GM12872 (cell line): ENCODE results near the gene VPS11.

ENCODE experiments used
- TF ChIP-seq, protein P1 (sequence below): IDR thresholded peaks from 3 replicates; pipeline ENCODE4 v1.5.1; 2011; ENCODE audit warnings: low read depth, mild to moderate bottlenecking, low read length, moderate library complexity; ENCODE audit not compliant: insufficient read depth

VPS11 gene

DNA sequence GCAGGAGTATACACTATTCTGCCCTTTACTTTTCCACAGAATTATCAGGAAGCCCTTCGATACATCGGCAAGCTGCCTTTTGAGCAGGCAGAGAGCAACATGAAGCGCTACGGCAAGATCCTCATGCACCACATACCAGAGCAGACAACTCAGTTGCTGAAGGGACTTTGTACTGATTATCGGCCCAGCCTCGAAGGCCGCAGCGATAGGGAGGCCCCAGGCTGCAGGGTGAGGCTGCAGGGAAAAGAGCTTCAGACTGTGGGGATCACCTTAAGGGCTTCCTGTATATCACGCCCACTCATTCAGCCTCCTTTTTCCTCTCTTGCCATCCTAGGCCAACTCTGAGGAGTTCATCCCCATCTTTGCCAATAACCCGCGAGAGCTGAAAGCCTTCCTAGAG, 10.2 kb downstream of the VPS11 start:
- TF ChIP-seq, protein P1, sequence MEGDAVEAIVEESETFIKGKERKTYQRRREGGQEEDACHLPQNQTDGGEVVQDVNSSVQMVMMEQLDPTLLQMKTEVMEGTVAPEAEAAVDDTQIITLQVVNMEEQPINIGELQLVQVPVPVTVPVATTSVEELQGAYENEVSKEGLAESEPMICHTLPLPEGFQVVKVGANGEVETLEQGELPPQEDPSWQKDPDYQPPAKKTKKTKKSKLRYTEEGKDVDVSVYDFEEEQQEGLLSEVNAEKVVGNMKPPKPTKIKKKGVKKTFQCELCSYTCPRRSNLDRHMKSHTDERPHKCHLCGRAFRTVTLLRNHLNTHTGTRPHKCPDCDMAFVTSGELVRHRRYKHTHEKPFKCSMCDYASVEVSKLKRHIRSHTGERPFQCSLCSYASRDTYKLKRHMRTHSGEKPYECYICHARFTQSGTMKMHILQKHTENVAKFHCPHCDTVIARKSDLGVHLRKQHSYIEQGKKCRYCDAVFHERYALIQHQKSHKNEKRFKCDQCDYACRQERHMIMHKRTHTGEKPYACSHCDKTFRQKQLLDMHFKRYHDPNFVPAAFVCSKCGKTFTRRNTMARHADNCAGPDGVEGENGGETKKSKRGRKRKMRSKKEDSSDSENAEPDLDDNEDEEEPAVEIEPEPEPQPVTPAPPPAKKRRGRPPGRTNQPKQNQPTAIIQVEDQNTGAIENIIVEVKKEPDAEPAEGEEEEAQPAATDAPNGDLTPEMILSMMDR = no peak

DNA sequence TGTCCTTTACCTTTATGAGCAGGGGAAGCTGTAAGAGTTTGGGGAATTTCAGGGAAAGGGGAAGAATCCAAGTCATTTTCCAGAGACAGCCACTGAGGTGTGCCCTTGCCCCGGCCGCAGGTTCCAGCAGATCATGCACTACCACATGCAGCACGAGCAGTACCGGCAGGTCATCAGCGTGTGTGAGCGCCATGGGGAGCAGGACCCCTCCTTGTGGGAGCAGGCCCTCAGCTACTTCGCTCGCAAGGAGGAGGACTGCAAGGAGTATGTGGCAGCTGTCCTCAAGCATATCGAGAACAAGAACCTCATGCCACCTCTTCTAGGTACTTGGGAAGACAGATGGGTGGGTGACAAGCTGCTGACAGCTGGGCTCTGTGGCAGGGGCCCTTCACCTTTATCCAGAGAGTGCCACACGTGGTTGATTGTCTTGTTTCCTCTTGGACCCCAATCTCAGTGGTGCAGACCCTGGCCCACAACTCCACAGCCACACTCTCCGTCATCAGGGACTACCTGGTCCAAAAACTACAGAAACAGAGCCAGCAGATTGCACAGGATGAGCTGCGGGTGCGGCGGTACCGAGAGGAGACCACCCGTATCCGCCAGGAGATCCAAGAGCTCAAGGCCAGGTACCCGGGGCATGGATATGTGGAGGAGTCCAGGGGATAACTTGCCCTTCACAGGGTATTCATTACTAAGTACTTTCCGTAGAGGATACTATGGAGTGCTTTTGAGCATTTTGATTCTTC, 11.2 kb downstream of the VPS11 start:
- TF ChIP-seq, protein P1 = no peak

DNA sequence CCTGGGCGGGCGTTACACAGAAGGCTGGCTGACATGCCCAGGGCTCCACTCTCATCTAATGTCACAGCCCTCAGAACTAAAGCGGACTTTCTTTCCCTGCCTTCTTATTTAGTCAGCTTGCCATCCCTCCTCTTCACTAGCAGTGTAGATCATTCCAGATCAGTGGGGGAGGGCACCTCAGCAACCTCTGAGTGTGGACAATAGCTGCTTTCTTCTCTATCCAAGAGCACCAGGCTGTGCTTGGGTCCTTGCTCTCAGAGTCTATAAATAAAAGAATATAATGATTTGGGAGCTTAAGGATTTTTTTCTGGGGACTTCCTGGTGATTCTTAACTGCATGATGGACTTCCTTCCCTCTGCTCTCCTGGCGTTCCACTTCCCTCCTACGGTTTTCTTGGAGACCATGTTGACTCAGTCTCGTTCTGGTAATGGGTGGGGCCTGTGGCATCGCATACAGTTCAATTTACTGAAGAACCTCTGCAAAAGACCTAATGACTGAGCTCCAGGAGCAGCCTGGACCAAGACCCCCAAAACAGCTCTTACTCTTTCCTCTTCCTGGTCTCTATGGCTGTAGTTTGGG, 14.2 kb downstream of the VPS11 start:
- TF ChIP-seq, protein P1 = no peak

DNA sequence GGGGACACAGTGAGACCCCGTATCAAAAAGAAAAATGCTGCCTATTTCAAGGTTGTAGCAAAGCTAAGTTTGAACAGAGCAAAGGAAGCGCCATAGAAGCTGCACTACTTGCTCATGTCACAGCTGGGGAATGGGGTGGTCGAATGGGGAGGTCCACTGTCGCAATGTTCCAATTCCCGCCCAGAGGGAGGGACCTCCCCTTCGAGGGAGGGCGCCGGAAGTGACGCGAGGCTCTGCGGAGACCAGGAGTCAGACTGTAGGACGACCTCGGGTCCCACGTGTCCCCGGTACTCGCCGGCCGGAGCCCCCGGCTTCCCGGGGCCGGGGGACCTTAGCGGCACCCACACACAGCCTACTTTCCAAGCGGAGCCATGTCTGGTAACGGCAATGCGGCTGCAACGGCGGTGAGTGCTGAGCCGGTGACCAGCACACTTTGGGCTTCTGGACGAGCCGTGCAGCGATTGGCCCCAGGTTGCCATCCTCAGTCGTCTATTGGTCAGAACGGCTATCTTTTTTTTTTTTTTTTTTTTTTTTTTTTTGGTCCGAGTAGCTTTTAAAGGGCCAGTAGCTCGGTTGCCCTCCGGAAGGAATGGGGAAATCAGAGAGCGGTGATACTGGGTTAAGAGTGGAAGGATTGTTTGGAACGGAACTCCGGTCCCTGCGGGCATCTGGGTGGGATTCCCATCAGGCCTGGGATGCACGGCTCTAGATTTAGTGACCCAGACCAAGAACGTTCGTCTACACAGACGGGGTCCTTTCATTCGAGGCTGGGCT, 17.2 kb downstream of the VPS11 start, which contains the start of gene HMBS:
Gene HMBS (plus strand): TSS at position 219 of the 774 bp plus-strand sequence. CDS start 153 bp downstream, at position 372.
- TF ChIP-seq, protein P1 = no peak

DNA sequence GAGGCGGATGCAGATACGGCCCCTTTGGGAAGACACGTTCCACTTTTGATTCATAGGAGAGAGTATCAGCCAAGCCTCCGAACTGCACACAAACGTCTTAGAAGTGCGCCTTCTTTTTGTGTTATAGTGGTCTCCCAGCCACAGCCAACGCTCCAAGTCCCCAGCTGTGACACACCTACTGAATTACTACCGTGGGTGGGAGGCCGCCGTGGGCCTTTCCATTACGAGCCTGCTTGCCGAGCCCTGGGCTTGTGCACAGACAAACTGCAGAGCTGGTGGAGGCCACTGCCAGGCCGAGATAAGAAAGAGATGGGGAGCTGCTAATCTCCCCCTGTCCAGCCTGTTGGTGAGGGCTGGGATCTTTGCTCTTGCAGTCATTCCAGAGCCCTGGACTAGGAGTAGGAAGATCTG, 17.8 kb downstream of the VPS11 start:
- TF ChIP-seq, protein P1 = no peak

DNA sequence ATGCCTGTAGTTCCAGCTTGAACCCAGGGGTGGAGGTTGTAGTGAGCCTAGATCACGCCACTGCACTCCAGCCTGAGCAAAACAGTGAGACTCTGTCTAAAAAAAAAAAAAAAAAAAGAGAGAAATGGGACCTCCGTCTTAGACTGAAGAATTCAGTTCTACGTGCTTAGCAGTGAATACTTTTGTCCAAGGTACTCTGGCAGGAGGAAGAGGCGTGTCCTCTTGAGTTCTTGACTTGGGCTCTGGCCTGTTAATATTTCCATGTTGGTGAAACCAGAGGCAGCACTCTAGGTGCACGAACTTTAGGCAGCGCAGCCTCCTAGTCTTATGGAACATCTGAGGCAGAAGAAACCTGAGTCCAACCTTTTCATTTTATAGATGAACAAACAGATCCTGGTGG, 19.5 kb downstream of the VPS11 start:
- TF ChIP-seq, protein P1 = no peak

DNA sequence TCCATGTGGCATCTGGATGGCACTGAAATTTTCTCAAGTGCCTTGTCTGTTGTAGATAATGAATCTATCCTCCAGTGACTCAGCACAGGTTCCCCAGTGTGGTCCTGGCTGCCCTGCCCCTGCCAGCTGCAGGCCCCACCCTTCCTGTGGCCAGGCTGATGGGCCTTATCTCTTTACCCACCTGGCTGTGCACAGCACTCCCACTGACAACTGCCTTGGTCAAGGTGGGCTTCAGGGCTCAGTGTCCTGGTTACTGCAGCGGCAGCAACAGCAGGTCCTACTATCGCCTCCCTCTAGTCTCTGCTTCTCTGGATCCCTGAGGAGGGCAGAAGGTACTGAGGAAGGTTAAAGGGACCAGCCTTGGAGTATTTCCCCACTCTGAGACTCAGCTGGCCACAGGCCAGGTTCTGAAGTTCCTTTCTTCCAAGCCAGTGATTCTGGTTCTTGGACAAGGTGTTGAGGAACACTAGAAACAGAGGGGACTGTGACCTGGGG, 20.2 kb downstream of the VPS11 start:
- TF ChIP-seq, protein P1 = no peak
